ENCODE data around the gene NR2F2.
A peak's percentile ranks its signal among the peaks of the same experiment; 100 is the strongest.

DNA sequence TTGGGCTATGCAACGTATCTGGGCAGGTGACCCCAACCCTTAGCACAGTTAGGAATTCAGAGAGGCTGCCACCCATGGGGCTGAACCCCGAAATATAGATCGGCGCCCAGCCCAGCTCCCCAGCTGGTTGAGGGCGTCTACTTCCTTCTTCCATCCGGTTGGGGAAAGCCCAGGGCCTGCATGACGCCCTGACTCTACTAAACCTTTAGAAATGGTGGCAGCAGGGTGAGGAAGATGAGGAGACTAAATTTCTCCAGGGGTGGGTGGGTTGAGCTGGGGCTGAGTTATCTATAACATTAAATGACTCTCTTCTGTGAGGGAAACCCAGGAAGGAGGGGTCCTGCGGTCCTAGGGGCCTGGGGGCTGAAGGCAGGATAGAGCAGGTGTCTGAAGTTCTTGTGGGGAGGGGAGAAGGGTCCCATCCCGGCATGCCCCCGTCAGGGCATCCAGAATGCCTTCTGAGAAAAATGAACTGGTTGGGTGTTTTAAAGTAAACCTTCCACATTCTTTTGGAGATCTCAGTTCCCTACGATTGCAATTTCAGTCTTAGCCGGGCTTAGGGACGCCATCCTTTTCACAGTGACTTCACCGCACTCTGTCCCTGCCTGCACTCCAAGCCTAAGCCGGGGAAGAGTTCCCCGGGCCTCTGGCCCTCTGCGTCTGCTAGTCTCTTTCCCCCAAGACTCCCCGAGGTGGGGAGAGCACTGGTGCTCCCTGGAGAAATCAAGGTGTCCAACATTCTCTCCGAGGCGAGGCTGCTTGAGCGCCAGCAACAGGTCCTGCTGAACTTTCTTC lies 28.5 kb downstream of the NR2F2 start:
- TF ChIP-seq, protein P1, sequence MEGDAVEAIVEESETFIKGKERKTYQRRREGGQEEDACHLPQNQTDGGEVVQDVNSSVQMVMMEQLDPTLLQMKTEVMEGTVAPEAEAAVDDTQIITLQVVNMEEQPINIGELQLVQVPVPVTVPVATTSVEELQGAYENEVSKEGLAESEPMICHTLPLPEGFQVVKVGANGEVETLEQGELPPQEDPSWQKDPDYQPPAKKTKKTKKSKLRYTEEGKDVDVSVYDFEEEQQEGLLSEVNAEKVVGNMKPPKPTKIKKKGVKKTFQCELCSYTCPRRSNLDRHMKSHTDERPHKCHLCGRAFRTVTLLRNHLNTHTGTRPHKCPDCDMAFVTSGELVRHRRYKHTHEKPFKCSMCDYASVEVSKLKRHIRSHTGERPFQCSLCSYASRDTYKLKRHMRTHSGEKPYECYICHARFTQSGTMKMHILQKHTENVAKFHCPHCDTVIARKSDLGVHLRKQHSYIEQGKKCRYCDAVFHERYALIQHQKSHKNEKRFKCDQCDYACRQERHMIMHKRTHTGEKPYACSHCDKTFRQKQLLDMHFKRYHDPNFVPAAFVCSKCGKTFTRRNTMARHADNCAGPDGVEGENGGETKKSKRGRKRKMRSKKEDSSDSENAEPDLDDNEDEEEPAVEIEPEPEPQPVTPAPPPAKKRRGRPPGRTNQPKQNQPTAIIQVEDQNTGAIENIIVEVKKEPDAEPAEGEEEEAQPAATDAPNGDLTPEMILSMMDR (IDR thresholded peaks at IDR 0.05): no peak
- TF ChIP-seq EZH2phosphoT487 (IDR thresholded peaks at IDR 0.05) (no peak), EZH2 (IDR thresholded peaks at IDR 0.05) (peak; percentile 10)
